HepG2 (cell line): ENCODE data around the gene ATG2A. TPM values are rescaled to one million over a fixed set of nuclear protein-coding genes. Genes with fewer than 3 reads are reported as not detected.

Source experiments
- HNF4A ChIP-seq: sonication (generic); formaldehyde crosslinking; IDR thresholded peaks from 2 replicates; pipeline ENCODE4 v1.4.0; 2020; ENCODE audit warnings: missing genetic modification reagents
- JUN ChIP-seq: sonication (generic); formaldehyde crosslinking; IDR thresholded peaks from 2 replicates; pipeline ENCODE4 v1.4.0; 2020; ENCODE audit warnings: mild to moderate bottlenecking, missing genetic modification reagents
- MIER3 ChIP-seq: IDR thresholded peaks from 2 replicates; pipeline ENCODE4 v1.6.1; 2016; ENCODE audit warnings: missing compliant biosample characterization, borderline replicate concordance
- SIN3A ChIP-seq: IDR thresholded peaks from 2 replicates; pipeline ENCODE4 v1.6.1; 2011; ENCODE audit warnings: low read depth, mild to moderate bottlenecking, control low read depth, low read length, borderline replicate concordance
- SIX1 ChIP-seq: sonication (generic); formaldehyde crosslinking; IDR thresholded peaks from 2 replicates; pipeline ENCODE4 v1.4.0; 2020; ENCODE audit warnings: missing genetic modification reagents, borderline replicate concordance
- YEATS4 ChIP-seq: sonication (generic); formaldehyde crosslinking; IDR thresholded peaks from 2 replicates; pipeline ENCODE4 v1.4.0; 2020; ENCODE audit warnings: missing genetic modification reagents, borderline replicate concordance
- ZNF101 ChIP-seq: sonication (generic); formaldehyde crosslinking; IDR thresholded peaks from 2 replicates; pipeline ENCODE4 v1.4.0; 2020; ENCODE audit warnings: mild to moderate bottlenecking, low read depth, missing genetic modification reagents, borderline replicate concordance
- ZNF44 ChIP-seq: sonication (generic); formaldehyde crosslinking; IDR thresholded peaks from 2 replicates; pipeline ENCODE4 v1.5.1; 2020; ENCODE audit warnings: mild to moderate bottlenecking, missing genetic modification reagents
- ZNF839 ChIP-seq: sonication (generic); formaldehyde crosslinking; IDR thresholded peaks from 2 replicates; pipeline ENCODE4 v1.4.0; 2020; ENCODE audit warnings: missing genetic modification reagents, mild to moderate bottlenecking, borderline replicate concordance
- polyA plus RNA-seq, 8 experiments: library from polyadenylated mRNA; depleted of rRNA in 3 of 8; stranded (reverse) in 7 of 8; unstranded in 1 of 8; fragments of >200 nt; fragmentation: Illumina TruSeq in 4 of 8; extraction: Trizol in 4 of 8; gene quantifications; 2 replicates each; pipeline versions ENCODE4 v1.2.1 to v1.2.3, GENCODE V29; 2011 to 2016; ENCODE audit warnings: low read depth in 4 of 8, missing spikeins in 1 of 8, mixed read lengths in 1 of 8; ENCODE audit not compliant: insufficient read depth in 1 of 8
- total RNA-seq, 5 experiments: library from RNA; depleted of rRNA; stranded (reverse); fragments of >200 nt; fragmentation: Illumina TruSeq; extraction: Trizol; gene quantifications; 2 replicates each; pipeline ENCODE4 v1.2.3, GENCODE V29; 2016; ENCODE audit warnings: low read depth in 1 of 5
- TF ChIP-seq, protein P1 (sequence below): sonication (generic); formaldehyde crosslinking; IDR thresholded peaks from 2 replicates; pipeline ENCODE4 v1.8.1; 2023; ENCODE audit warnings: missing genetic modification reagents, mild to moderate bottlenecking, borderline replicate concordance
- TF ChIP-seq, protein P2 (sequence below): sonication (generic); formaldehyde crosslinking; IDR thresholded peaks from 2 replicates; pipeline ENCODE4 v1.4.0; 2020; ENCODE audit warnings: missing genetic modification reagents, borderline replicate concordance
- TF ChIP-seq, protein P3 (sequence below): IDR thresholded peaks from 2 replicates; pipeline ENCODE4 v1.6.1; 2018; ENCODE audit warnings: missing genetic modification reagents, mild to moderate bottlenecking, missing compliant biosample characterization
- TF ChIP-seq, protein P4 (sequence below): sonication (generic); formaldehyde crosslinking; IDR thresholded peaks from 2 replicates; pipeline ENCODE4 v1.4.0; 2020; ENCODE audit warnings: missing genetic modification reagents
- TF ChIP-seq, protein P5 (sequence below): sonication (generic); formaldehyde crosslinking; conservative IDR thresholded peaks from 2 replicates; pipeline ENCODE4 v1.8.1; 2023; ENCODE audit warnings: missing genetic modification reagents
- TF ChIP-seq, protein P6 (sequence below): sonication (generic); formaldehyde crosslinking; IDR thresholded peaks from 2 replicates; pipeline ENCODE4 v1.5.1; 2020; ENCODE audit warnings: mild to moderate bottlenecking, missing genetic modification reagents
- TF ChIP-seq, protein P7 (sequence below): sonication (generic); formaldehyde crosslinking; IDR thresholded peaks from 2 replicates; pipeline ENCODE4 v1.5.0; 2020; ENCODE audit warnings: missing genetic modification reagents
- TF ChIP-seq, protein P8 (sequence below): IDR thresholded peaks from 2 replicates; pipeline ENCODE4 v1.6.1; 2016; ENCODE audit warnings: missing genetic modification reagents, missing compliant biosample characterization

The ATG2A gene
- total and polyA plus RNA-seq, 2 of the 13 experiments (the other 11 are each of a cell fraction or from before 2014, with no cell fraction given): 6.7 to 8.0 TPM

DNA sequence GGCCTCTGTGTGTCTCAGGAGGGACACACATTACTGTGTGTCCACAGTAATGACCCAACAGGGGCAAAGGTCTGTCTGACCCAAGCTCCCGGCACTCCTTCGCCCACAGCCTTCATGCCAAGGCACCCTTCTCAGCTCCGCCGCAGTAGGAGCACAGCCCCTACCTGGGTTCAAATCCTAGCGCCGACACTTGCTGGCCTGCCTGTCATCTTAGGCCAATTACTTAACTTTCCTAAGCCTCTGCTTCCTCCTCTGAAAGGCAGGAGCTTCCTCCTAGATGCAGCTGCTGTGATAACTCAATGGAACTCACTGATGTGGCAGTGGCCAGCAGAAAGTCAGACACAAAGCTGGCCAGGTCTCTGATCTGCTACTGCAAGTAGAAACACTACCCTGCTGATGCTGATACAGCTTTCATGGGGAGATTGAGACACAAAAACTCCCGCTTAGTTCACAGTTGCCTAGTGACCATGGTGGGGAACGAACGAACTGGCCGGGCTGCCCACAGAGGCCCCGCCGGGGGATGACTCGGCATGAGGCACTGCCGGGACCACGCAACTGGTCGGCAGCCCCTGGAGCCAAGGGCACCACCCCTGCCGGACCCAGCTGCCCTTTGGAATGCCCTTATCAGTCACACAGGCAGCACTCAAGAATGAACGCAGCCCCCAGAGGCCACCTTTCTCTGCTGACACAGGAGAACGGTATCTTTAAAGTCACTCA, 46.7 kb downstream of the ATG2A start (continued):
- TF ChIP-seq, protein P1, sequence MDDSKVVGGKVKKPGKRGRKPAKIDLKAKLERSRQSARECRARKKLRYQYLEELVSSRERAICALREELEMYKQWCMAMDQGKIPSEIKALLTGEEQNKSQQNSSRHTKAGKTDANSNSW (CRISPR knock-in tag): no peak
- TF ChIP-seq, protein P2, sequence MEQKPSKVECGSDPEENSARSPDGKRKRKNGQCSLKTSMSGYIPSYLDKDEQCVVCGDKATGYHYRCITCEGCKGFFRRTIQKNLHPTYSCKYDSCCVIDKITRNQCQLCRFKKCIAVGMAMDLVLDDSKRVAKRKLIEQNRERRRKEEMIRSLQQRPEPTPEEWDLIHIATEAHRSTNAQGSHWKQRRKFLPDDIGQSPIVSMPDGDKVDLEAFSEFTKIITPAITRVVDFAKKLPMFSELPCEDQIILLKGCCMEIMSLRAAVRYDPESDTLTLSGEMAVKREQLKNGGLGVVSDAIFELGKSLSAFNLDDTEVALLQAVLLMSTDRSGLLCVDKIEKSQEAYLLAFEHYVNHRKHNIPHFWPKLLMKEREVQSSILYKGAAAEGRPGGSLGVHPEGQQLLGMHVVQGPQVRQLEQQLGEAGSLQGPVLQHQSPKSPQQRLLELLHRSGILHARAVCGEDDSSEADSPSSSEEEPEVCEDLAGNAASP (CRISPR knock-in tag): peak; percentile 27; the same call in 1 of the 2 replicates
- TF ChIP-seq HNF4A: peak; percentile 89
- TF ChIP-seq, protein P3, sequence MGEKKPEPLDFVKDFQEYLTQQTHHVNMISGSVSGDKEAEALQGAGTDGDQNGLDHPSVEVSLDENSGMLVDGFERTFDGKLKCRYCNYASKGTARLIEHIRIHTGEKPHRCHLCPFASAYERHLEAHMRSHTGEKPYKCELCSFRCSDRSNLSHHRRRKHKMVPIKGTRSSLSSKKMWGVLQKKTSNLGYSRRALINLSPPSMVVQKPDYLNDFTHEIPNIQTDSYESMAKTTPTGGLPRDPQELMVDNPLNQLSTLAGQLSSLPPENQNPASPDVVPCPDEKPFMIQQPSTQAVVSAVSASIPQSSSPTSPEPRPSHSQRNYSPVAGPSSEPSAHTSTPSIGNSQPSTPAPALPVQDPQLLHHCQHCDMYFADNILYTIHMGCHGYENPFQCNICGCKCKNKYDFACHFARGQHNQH (CRISPR knock-in tag): no peak
- no peak for TF ChIP-seq ZNF101 (CRISPR knock-in tag)
- TF ChIP-seq SIN3A: no peak
- no peak for TF ChIP-seq JUN
- no peak for TF ChIP-seq SIX1 (CRISPR knock-in tag)
- TF ChIP-seq, protein P4, sequence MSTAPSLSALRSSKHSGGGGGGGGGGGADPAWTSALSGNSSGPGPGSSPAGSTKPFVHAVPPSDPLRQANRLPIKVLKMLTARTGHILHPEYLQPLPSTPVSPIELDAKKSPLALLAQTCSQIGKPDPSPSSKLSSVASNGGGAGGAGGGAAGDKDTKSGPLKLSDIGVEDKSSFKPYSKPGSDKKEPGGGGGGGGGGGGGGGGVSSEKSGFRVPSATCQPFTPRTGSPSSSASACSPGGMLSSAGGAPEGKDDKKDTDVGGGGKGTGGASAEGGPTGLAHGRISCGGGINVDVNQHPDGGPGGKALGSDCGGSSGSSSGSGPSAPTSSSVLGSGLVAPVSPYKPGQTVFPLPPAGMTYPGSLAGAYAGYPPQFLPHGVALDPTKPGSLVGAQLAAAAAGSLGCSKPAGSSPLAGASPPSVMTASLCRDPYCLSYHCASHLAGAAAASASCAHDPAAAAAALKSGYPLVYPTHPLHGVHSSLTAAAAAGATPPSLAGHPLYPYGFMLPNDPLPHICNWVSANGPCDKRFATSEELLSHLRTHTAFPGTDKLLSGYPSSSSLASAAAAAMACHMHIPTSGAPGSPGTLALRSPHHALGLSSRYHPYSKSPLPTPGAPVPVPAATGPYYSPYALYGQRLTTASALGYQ (CRISPR knock-in tag): 0 out of 2 replicates have a peak, but pooled peaks have one; percentile 37
- TF ChIP-seq ZNF44 (CRISPR knock-in tag): no peak
- TF ChIP-seq ZNF839 (CRISPR knock-in tag): no peak
- no peak for TF ChIP-seq MIER3 (CRISPR knock-in tag)
- TF ChIP-seq, protein P5, sequence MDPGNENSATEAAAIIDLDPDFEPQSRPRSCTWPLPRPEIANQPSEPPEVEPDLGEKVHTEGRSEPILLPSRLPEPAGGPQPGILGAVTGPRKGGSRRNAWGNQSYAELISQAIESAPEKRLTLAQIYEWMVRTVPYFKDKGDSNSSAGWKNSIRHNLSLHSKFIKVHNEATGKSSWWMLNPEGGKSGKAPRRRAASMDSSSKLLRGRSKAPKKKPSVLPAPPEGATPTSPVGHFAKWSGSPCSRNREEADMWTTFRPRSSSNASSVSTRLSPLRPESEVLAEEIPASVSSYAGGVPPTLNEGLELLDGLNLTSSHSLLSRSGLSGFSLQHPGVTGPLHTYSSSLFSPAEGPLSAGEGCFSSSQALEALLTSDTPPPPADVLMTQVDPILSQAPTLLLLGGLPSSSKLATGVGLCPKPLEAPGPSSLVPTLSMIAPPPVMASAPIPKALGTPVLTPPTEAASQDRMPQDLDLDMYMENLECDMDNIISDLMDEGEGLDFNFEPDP (CRISPR knock-in tag): no peak
- TF ChIP-seq YEATS4 (CRISPR knock-in tag): 0 out of 2 replicates have a peak, but pooled peaks have one; percentile 22
- TF ChIP-seq, protein P6, sequence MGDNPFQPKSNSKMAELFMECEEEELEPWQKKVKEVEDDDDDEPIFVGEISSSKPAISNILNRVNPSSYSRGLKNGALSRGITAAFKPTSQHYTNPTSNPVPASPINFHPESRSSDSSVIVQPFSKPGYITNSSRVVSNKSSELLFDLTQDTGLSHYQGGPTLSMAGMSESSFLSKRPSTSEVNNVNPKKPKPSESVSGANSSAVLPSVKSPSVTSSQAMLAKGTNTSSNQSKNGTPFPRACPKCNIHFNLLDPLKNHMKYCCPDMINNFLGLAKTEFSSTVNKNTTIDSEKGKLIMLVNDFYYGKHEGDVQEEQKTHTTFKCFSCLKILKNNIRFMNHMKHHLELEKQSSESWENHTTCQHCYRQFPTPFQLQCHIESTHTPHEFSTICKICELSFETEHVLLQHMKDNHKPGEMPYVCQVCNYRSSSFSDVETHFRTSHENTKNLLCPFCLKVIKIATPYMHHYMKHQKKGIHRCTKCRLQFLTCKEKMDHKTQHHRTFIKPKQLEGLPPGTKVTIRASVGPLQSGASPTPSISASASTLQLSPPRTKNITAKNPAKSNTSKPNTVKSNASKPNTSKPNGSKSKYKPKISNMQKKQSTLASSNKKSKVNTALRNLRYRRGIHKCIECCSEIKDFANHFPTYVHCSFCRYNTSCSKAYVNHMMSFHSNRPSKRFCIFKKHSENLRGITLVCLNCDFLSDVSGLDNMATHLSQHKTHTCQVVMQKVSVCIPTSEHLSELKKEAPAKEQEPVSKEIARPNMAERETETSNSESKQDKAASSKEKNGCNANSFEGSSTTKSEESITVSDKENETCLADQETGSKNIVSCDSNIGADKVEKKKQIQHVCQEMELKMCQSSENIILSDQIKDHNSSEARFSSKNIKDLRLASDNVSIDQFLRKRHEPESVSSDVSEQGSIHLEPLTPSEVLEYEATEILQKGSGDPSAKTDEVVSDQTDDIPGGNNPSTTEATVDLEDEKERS (CRISPR knock-in tag): 0 out of 2 replicates have a peak, but pooled peaks have one; percentile 8
- TF ChIP-seq, protein P7, sequence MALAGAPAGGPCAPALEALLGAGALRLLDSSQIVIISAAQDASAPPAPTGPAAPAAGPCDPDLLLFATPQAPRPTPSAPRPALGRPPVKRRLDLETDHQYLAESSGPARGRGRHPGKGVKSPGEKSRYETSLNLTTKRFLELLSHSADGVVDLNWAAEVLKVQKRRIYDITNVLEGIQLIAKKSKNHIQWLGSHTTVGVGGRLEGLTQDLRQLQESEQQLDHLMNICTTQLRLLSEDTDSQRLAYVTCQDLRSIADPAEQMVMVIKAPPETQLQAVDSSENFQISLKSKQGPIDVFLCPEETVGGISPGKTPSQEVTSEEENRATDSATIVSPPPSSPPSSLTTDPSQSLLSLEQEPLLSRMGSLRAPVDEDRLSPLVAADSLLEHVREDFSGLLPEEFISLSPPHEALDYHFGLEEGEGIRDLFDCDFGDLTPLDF (CRISPR knock-in tag): no peak
- TF ChIP-seq, protein P8, sequence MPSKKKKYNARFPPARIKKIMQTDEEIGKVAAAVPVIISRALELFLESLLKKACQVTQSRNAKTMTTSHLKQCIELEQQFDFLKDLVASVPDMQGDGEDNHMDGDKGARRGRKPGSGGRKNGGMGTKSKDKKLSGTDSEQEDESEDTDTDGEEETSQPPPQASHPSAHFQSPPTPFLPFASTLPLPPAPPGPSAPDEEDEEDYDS: no peak
